GM12878 (cell line): ENCODE results near the gene HHLA2. TPM values are rescaled to one million over a fixed set of nuclear protein-coding genes. Genes with fewer than 3 reads are reported as not detected.

Source experiments
- ATAC-seq: fragments of 200-7000 bp; cut with Tn5 transposase; 3 replicates; pipeline ENCODE4 v1.9.1; 2020; ENCODE audit warnings: mild to moderate bottlenecking, moderate library complexity
- BruUV-seq: library from RNA; stranded (reverse); fragments of 400-500 nt; replicated peaks from 2 replicates; lab custom pipeline; 2021; lab: Mats Ljungman, UMichigan
- CTCF ChIA-PET: fragments of 300-600 bp; sonication (Branson Sonifier 250); formaldehyde crosslinking; extraction: SDS; loops from one replicate; lab custom pipeline; 2021; ENCODE audit warnings: inconsistent platforms; lab: Yijun Ruan, JAX
- POLR2A ChIA-PET: fragments of 350-600 bp; formaldehyde crosslinking; extraction: SDS; loops from one replicate; lab custom pipeline; 2021; ENCODE audit warnings: inconsistent platforms; lab: Charles Lee
- RAD21 ChIA-PET: fragments of 300-600 bp; sonication (Branson Sonifier 250); formaldehyde crosslinking; loops from one replicate; lab custom pipeline; 2023; ENCODE audit warnings: antibody characterized with exemption; ENCODE audit not compliant: unreplicated experiment; lab: Charles Lee
- SMC1A ChIA-PET: fragments of 300-600 bp; sonication (Branson Sonifier 250); formaldehyde crosslinking; loops from one replicate; lab custom pipeline; 2023; ENCODE audit not compliant: unreplicated experiment, uncharacterized antibody; lab: Charles Lee
- DNase-seq: peaks from one replicate; pipeline ENCODE4 v3.0.0-alpha.2; 2011; ENCODE audit warnings: low read depth, low spot score
- FAIRE-seq: peaks from 3 replicates; lab custom pipeline; 2011; peaks lifted over from hg19 to GRCh38; lab: Jason Lieb, UNC
- H2AFZ ChIP-seq: 2 replicates; pipeline ENCODE4 v1.6.0; 2011; ENCODE audit warnings: low read depth, low read length, control low read depth; ENCODE audit not compliant: control insufficient read depth
- H3K27ac ChIP-seq: 2 replicates; pipeline ENCODE4 v1.5.1; 2011; ENCODE audit warnings: control low read depth; ENCODE audit not compliant: control insufficient read depth, insufficient read depth
- H3K27me3 ChIP-seq, 2 experiments: replicated peaks in 1 of 2; 2 replicates each; pipeline versions ENCODE4 v1.6.0 to v1.6.1; 2011; ENCODE audit warnings: low read length in 1 of 2; ENCODE audit not compliant: control insufficient read depth in 2 of 2, insufficient read depth in 2 of 2
- H3K36me3 ChIP-seq, 2 experiments: 2 replicates each; pipeline ENCODE4 v1.5.1; 2011; ENCODE audit warnings: low read length in 1 of 2; ENCODE audit not compliant: control insufficient read depth in 2 of 2, insufficient read depth in 2 of 2
- H3K4me1 ChIP-seq: 2 replicates; pipeline ENCODE4 v1.6.1; 2011; ENCODE audit warnings: mild to moderate bottlenecking, low read length, moderate library complexity, mixed read lengths; ENCODE audit not compliant: control insufficient read depth, insufficient read depth
- H3K4me2 ChIP-seq: 2 replicates; pipeline ENCODE4 v1.6.0; 2011; ENCODE audit warnings: control low read depth; ENCODE audit not compliant: control insufficient read depth, insufficient read depth
- H3K4me3 ChIP-seq: fragments of 200-600 bp; sonication (generic); 2 replicates; pipeline ENCODE4 v1.5.1; 2016
- H3K79me2 ChIP-seq: 2 replicates; pipeline ENCODE4 v1.6.0; 2011; ENCODE audit warnings: low read length; ENCODE audit not compliant: control insufficient read depth, insufficient read depth
- H3K9ac ChIP-seq: 2 replicates; pipeline ENCODE4 v1.8.0; 2011; ENCODE audit warnings: low read length, control low read depth, mixed read lengths; ENCODE audit not compliant: control insufficient read depth, insufficient read depth
- H3K9me3 ChIP-seq: replicated peaks from 3 replicates; pipeline ENCODE4 v1.5.1; 2011; ENCODE audit warnings: mild to moderate bottlenecking, low read length; ENCODE audit not compliant: control insufficient read depth, insufficient read depth
- H4K20me1 ChIP-seq: 2 replicates; pipeline ENCODE4 v1.6.0; 2011; ENCODE audit not compliant: control insufficient read depth, insufficient read depth
- ASH2L ChIP-seq: fragments of 300-600, 200-600 bp; sonication (generic); IDR thresholded peaks from 2 replicates; pipeline ENCODE4 v1.6.1; 2017; ENCODE audit warnings: low read depth, mild to moderate bottlenecking, borderline replicate concordance
- BCL11A ChIP-seq: IDR thresholded peaks from 2 replicates; pipeline ENCODE4 v1.6.1; 2011; ENCODE audit warnings: low read depth, low read length
- CBFB ChIP-seq: IDR thresholded peaks from 2 replicates; pipeline ENCODE4 v1.6.1; 2016; ENCODE audit warnings: antibody characterized with exemption, low read depth
- CREM ChIP-seq: IDR thresholded peaks from 2 replicates; pipeline ENCODE4 v1.6.1; 2014; ENCODE audit warnings: antibody characterized with exemption, low read depth
- EED ChIP-seq: sonication (generic); IDR thresholded peaks from 2 replicates; pipeline ENCODE4 v1.6.1; 2016; ENCODE audit warnings: antibody characterized with exemption, low read depth
- IKZF1 ChIP-seq: fragments of 450-650 bp; conservative IDR thresholded peaks from 2 replicates; pipeline ENCODE4 v1.6.1; 2017; ENCODE audit warnings: antibody characterized with exemption, mild to moderate bottlenecking
- IKZF2 ChIP-seq, 2 experiments: fragments of 450-650 bp; IDR thresholded peaks; 2 replicates each; pipeline ENCODE4 v1.6.1; 2017; ENCODE audit warnings: mild to moderate bottlenecking in 2 of 2, moderate library complexity in 2 of 2
- IRF4 ChIP-seq: IDR thresholded peaks from 2 replicates; pipeline ENCODE4 v1.6.1; 2011; ENCODE audit warnings: low read depth, low read length
- MXI1 ChIP-seq: fragments of 150-350 bp; IDR thresholded peaks from 2 replicates; pipeline ENCODE4 v1.6.1; 2011; ENCODE audit warnings: low read depth, mild to moderate bottlenecking, inconsistent platforms, low read length, improper control_type of control experiment
- POLR2AphosphoS2 ChIP-seq: IDR thresholded peaks from 2 replicates; pipeline ENCODE4 v1.6.1; 2011; ENCODE audit warnings: low read depth, mild to moderate bottlenecking, low read length, improper control_type of control experiment, moderate library complexity
- RCOR1 ChIP-seq: conservative IDR thresholded peaks from 2 replicates; pipeline ENCODE4 v1.6.1; 2012; ENCODE audit warnings: low read depth, low read length, improper control_type of control experiment
- STAT3 ChIP-seq: IDR thresholded peaks from 2 replicates; pipeline ENCODE4 v1.6.1; 2011; ENCODE audit warnings: low read depth, low read length, improper control_type of control experiment
- in situ Hi-C: fragments of 300-500 bp; cut with MboI; formaldehyde crosslinking; loops from 9 replicates; pipeline ENCODE4 v1.14.3; 2018; ENCODE audit warnings: mixed read lengths
- intact Hi-C: fragments of 100-400 bp; cut with micrococcal nuclease; formaldehyde crosslinking; loops from one replicate; pipeline ENCODE4 v1.14.2; 2022; ENCODE audit not compliant: unreplicated experiment
- polyA plus RNA-seq, 11 experiments: library from polyadenylated mRNA; depleted of rRNA in 4 of 11; unstranded in 6 of 11; stranded (reverse) in 5 of 11; fragments of >200 nt; fragmentation: Nextera tagmentation in 4 of 11; fragmentation: Illumina TruSeq in 1 of 11; extraction: Ambion mirVana in 4 of 11; extraction: Trizol in 1 of 11; gene quantifications; 1 replicate in 1 of 11; 2 replicates in 10 of 11; pipeline versions ENCODE4 v1.2.1 to v1.2.3, GENCODE V29; 2011 to 2016; ENCODE audit warnings: inconsistent platforms in 2 of 11, missing spikeins in 2 of 11, low read depth in 1 of 11
- total RNA-seq, 4 experiments: library from RNA; depleted of rRNA in 3 of 4; stranded (reverse); fragments of >200 nt in 3 of 4; fragmentation: Illumina TruSeq in 1 of 4; extraction: Trizol in 1 of 4; gene quantifications; 2 replicates each; pipeline versions ENCODE4 v1.2.1 to v1.2.3, GENCODE V29; 2013 to 2021
- TF ChIP-seq, protein P1 (sequence below): fragments of 450-650 bp; conservative IDR thresholded peaks from 2 replicates; pipeline ENCODE4 v1.6.1; 2017; ENCODE audit warnings: mild to moderate bottlenecking, moderate library complexity
- TF ChIP-seq, protein P2 (sequence below): fragments of 450-650 bp; IDR thresholded peaks from 2 replicates; pipeline ENCODE4 v1.6.1; 2017; ENCODE audit warnings: low read depth, mild to moderate bottlenecking, moderate library complexity
- TF ChIP-seq, protein P3 (sequence below): fragments of 150-350 bp; IDR thresholded peaks from 2 replicates; pipeline ENCODE4 v1.6.1; 2016; ENCODE audit warnings: low read depth, low read length
- TF ChIP-seq, protein P4 (sequence below), 3 experiments: IDR thresholded peaks in 2 of 3; conservative IDR thresholded peaks in 1 of 3; 2 replicates each; pipeline ENCODE4 v1.5.1; 2011; ENCODE audit warnings: low read depth in 3 of 3, low read length in 3 of 3, mild to moderate bottlenecking in 3 of 3, control low read depth in 2 of 3, moderate library complexity in 2 of 3, inconsistent platforms in 1 of 3, mixed read lengths in 1 of 3; ENCODE audit not compliant: control insufficient read depth in 2 of 3, insufficient read depth in 1 of 3; ENCODE audit errors: extremely low read depth in 1 of 3

The HHLA2 gene
- total and polyA plus RNA-seq, 10 of the 15 experiments (the other 5 are each of a cell fraction or from before 2014, with no cell fraction given), result 0.11 to 1.3 (median 0.28) TPM; not detected in 1

DNA sequence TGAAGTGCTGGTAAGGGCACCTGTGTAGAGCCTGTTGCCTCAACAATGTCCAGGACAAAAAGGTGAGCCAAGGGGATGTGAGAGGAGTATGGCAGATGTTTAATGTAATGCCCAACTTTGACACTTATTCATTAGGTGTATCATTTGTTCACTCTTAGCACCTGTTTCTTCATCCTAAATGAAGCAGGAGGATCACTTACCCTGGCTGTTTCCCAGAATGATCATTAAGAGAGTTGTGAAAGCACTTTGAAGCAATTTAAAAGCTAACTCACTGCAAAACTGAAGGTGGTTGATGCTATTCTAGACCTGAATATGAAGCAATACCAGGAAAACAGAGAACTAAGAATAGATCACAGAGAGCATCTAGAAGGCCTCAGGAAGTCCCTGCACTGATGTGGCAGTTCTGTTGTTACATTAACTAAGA is 3.4 kb upstream of the HHLA2 start:
- peak; percentile 69 for DNase-seq
- ChIA-PET RAD21 (interaction anchor here (1.0 to 1.9 kb wide), 5 partner anchors 10 to 431 kb away, joined by 3 to 9 read pairs (median 3); no protein-coding TSS in a partner anchor), SMC1A (interaction anchor here (0.6 to 2.1 kb wide), 6 partner anchors 26 to 630 kb away, joined by 3 to 7 read pairs (median 4); no protein-coding TSS in a partner anchor), POLR2A (no interaction called here), CTCF (interaction anchor here (0.8 to 1.9 kb wide), 3 partner anchors 70 to 168 kb away, joined by 3 to 5 read pairs (median 4); no protein-coding TSS in a partner anchor)
- Histone ChIP-seq H3K27me3 (no peaks in the 10 kb centered on the region), H3K9me3 (no peaks in the 10 kb centered on the region; the same call in 1 of the 3 replicates), H3K27ac (peak overlapping the region; percentile 48), H3K9ac (no peak overlapping the region), H3K4me3 (peak overlapping the region; percentile 2; the same call in 1 of the 2 replicates), H4K20me1 (no peaks in the 10 kb centered on the region), H3K36me3 (no peaks in the 10 kb centered on the region), H2AFZ (no peak overlapping the region), H3K4me2 (peak overlapping the region; percentile 74), H3K79me2 (no peaks in the 10 kb centered on the region), H3K4me1 (peaks cover 30% of the 10 kb centered on the region)
- peak; percentile 90 for ATAC-seq
- no TSS peak for BruUV-seq
- peak; percentile 38 for FAIRE-seq
- intact Hi-C loops, result loop anchor here (2.0 to 10.0 kb wide), 4 partner anchors 71 to 168 kb away; partner anchors contain the start of gene IFT57
- in situ Hi-C loops, result no loop called here
- TF ChIP-seq IRF4 (0 out of 2 replicates have a peak, but pooled peaks have one; percentile 23), STAT3 (no peak; the same call in 1 of the 2 replicates), CREM (peak; percentile 49; the same call in 1 of the 2 replicates), IKZF2 (IDR thresholded peaks at IDR 0.05) (peak; percentile 88 to 90), IKZF1 (peak; percentile 83), CBFB (no peak), POLR2AphosphoS2 (no peak), RCOR1 (no peak), EED (peak; percentile 77), BCL11A (peak; percentile 80), MXI1 (no peak), ASH2L (no peak)
- TF ChIP-seq, protein P1, sequence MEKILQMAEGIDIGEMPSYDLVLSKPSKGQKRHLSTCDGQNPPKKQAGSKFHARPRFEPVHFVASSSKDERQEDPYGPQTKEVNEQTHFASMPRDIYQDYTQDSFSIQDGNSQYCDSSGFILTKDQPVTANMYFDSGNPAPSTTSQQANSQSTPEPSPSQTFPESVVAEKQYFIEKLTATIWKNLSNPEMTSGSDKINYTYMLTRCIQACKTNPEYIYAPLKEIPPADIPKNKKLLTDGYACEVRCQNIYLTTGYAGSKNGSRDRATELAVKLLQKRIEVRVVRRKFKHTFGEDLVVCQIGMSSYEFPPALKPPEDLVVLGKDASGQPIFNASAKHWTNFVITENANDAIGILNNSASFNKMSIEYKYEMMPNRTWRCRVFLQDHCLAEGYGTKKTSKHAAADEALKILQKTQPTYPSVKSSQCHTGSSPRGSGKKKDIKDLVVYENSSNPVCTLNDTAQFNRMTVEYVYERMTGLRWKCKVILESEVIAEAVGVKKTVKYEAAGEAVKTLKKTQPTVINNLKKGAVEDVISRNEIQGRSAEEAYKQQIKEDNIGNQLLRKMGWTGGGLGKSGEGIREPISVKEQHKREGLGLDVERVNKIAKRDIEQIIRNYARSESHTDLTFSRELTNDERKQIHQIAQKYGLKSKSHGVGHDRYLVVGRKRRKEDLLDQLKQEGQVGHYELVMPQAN, result no peak
- TF ChIP-seq, protein P2, sequence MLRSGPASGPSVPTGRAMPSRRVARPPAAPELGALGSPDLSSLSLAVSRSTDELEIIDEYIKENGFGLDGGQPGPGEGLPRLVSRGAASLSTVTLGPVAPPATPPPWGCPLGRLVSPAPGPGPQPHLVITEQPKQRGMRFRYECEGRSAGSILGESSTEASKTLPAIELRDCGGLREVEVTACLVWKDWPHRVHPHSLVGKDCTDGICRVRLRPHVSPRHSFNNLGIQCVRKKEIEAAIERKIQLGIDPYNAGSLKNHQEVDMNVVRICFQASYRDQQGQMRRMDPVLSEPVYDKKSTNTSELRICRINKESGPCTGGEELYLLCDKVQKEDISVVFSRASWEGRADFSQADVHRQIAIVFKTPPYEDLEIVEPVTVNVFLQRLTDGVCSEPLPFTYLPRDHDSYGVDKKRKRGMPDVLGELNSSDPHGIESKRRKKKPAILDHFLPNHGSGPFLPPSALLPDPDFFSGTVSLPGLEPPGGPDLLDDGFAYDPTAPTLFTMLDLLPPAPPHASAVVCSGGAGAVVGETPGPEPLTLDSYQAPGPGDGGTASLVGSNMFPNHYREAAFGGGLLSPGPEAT, result peak; percentile 59; the same call in 1 of the 2 replicates
- TF ChIP-seq, protein P3, sequence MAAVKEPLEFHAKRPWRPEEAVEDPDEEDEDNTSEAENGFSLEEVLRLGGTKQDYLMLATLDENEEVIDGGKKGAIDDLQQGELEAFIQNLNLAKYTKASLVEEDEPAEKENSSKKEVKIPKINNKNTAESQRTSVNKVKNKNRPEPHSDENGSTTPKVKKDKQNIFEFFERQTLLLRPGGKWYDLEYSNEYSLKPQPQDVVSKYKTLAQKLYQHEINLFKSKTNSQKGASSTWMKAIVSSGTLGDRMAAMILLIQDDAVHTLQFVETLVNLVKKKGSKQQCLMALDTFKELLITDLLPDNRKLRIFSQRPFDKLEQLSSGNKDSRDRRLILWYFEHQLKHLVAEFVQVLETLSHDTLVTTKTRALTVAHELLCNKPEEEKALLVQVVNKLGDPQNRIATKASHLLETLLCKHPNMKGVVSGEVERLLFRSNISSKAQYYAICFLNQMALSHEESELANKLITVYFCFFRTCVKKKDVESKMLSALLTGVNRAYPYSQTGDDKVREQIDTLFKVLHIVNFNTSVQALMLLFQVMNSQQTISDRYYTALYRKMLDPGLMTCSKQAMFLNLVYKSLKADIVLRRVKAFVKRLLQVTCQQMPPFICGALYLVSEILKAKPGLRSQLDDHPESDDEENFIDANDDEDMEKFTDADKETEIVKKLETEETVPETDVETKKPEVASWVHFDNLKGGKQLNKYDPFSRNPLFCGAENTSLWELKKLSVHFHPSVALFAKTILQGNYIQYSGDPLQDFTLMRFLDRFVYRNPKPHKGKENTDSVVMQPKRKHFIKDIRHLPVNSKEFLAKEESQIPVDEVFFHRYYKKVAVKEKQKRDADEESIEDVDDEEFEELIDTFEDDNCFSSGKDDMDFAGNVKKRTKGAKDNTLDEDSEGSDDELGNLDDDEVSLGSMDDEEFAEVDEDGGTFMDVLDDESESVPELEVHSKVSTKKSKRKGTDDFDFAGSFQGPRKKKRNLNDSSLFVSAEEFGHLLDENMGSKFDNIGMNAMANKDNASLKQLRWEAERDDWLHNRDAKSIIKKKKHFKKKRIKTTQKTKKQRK, result no peak
- TF ChIP-seq, protein P4, sequence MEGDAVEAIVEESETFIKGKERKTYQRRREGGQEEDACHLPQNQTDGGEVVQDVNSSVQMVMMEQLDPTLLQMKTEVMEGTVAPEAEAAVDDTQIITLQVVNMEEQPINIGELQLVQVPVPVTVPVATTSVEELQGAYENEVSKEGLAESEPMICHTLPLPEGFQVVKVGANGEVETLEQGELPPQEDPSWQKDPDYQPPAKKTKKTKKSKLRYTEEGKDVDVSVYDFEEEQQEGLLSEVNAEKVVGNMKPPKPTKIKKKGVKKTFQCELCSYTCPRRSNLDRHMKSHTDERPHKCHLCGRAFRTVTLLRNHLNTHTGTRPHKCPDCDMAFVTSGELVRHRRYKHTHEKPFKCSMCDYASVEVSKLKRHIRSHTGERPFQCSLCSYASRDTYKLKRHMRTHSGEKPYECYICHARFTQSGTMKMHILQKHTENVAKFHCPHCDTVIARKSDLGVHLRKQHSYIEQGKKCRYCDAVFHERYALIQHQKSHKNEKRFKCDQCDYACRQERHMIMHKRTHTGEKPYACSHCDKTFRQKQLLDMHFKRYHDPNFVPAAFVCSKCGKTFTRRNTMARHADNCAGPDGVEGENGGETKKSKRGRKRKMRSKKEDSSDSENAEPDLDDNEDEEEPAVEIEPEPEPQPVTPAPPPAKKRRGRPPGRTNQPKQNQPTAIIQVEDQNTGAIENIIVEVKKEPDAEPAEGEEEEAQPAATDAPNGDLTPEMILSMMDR (IDR thresholded peaks at IDR 0.05 in 2 of 3, conservative IDR thresholded peaks at IDR 0.05 in 1 of 3; ENCODE audit: control insufficient read depth in 2 of 3, extremely low read depth in 1 of 3, insufficient read depth in 1 of 3, low read depth in 3 of 3, low read length in 3 of 3), result no peak
